Neural cell (in vitro differentiated cells): ENCODE data around the gene KIF13A. TPM values are rescaled to one million over a fixed set of nuclear protein-coding genes. Genes with fewer than 3 reads are reported as not detected.

Experiments used
- H2AFZ ChIP-seq: fragments of 200-600, 300-800 bp; sonication (generic), shearing (Covaris generic); 2 replicates; pipeline ENCODE4 v1.6.0; 2014; ENCODE audit warnings: low read depth, mild to moderate bottlenecking, antibody characterized with exemption, low read length, moderate library complexity
- H3F3A ChIP-seq: fragments of 200-600 bp; shearing (Covaris generic); 2 replicates; pipeline ENCODE4 v1.6.1; 2016; ENCODE audit warnings: mild to moderate bottlenecking, moderate library complexity, mixed read lengths, antibody characterized with exemption, low read length; ENCODE audit not compliant: insufficient read depth, poor library complexity, severe bottlenecking
- H3K27ac ChIP-seq: fragments of 200-600, 300-800 bp; sonication (generic), shearing (Covaris generic); 2 replicates; pipeline ENCODE4 v1.5.1; 2014; ENCODE audit warnings: mild to moderate bottlenecking, low read length, moderate library complexity
- H3K27me3 ChIP-seq: fragments of 300-800, 200-600 bp; sonication (generic), shearing (Covaris generic); 2 replicates; pipeline ENCODE4 v1.6.0; 2014; ENCODE audit warnings: mild to moderate bottlenecking, low read depth, low read length, moderate library complexity; ENCODE audit not compliant: insufficient read depth
- H3K36me3 ChIP-seq: fragments of 300-800, 200-600 bp; sonication (generic), shearing (Covaris generic); 2 replicates; pipeline ENCODE4 v1.5.1; 2014; ENCODE audit warnings: mild to moderate bottlenecking, antibody characterized with exemption, low read length, moderate library complexity; ENCODE audit not compliant: insufficient read depth
- H3K4me2 ChIP-seq: fragments of 300-800, 200-600 bp; sonication (generic), shearing (Covaris generic); 2 replicates; pipeline ENCODE4 v1.6.0; 2014; ENCODE audit warnings: mild to moderate bottlenecking, low read length
- H3K4me3 ChIP-seq: fragments of 300-800, 200-600 bp; sonication (generic), shearing (Covaris generic); 2 replicates; pipeline ENCODE4 v1.5.1; 2014; ENCODE audit warnings: mild to moderate bottlenecking, low read length, moderate library complexity
- H3K79me2 ChIP-seq: fragments of 200-600 bp; shearing (Covaris generic); replicated peaks from 2 replicates; pipeline ENCODE4 v1.6.0; 2014; ENCODE audit warnings: mild to moderate bottlenecking, low read length, moderate library complexity; ENCODE audit not compliant: insufficient read depth
- H3K9ac ChIP-seq: fragments of 300-800, 200-600 bp; sonication (generic), shearing (Covaris generic); 2 replicates; pipeline ENCODE4 v1.6.1; 2016; ENCODE audit warnings: mild to moderate bottlenecking, low read length, mixed read lengths
- H3K9me2 ChIP-seq: fragments of 200-600 bp; shearing (Covaris generic); 2 replicates; pipeline ENCODE4 v1.6.1; 2016; ENCODE audit warnings: mild to moderate bottlenecking, low read length, mixed read lengths; ENCODE audit not compliant: insufficient read depth
- H3K9me3 ChIP-seq: fragments of 200-600, 300-800 bp; sonication (generic), shearing (Covaris generic); 2 replicates; pipeline ENCODE4 v1.6.1; 2016; ENCODE audit warnings: mild to moderate bottlenecking, mixed run types, low read length, moderate library complexity, mixed read lengths
- H4K20me1 ChIP-seq: fragments of 200-600 bp; shearing (Covaris generic); 2 replicates; pipeline ENCODE4 v1.6.1; 2016; ENCODE audit warnings: mild to moderate bottlenecking, mixed run types; ENCODE audit not compliant: insufficient read depth
- CTCF ChIP-seq: fragments of 450-650 bp; IDR thresholded peaks from 2 replicates; pipeline ENCODE4 v1.5.1; 2014; ENCODE audit warnings: antibody characterized with exemption, mild to moderate bottlenecking, moderate library complexity; ENCODE audit not compliant: poor library complexity, severe bottlenecking
- EP300 ChIP-seq: fragments of 450-650 bp; conservative IDR thresholded peaks from 2 replicates; pipeline ENCODE4 v1.6.1; 2014; ENCODE audit warnings: antibody characterized with exemption, mild to moderate bottlenecking, moderate library complexity; ENCODE audit not compliant: poor library complexity, severe bottlenecking
- EZH2 ChIP-seq: fragments of 200-600, 300-800 bp; shearing (Covaris generic), sonication (generic); IDR thresholded peaks from 2 replicates; pipeline ENCODE4 v1.6.1; 2014; ENCODE audit warnings: antibody characterized with exemption, low read length, borderline replicate concordance, mild to moderate bottlenecking; ENCODE audit not compliant: insufficient read depth, poor library complexity, severe bottlenecking
- MXI1 ChIP-seq: fragments of 450-650 bp; conservative IDR thresholded peaks from 2 replicates; pipeline ENCODE4 v1.6.1; 2014; ENCODE audit warnings: antibody characterized with exemption, mild to moderate bottlenecking; ENCODE audit not compliant: poor library complexity, severe bottlenecking
- POLR2AphosphoS5 ChIP-seq: IDR thresholded peaks from 2 replicates; pipeline ENCODE4 v1.6.1; 2012
- RAD21 ChIP-seq: fragments of 450-650 bp; conservative IDR thresholded peaks from 2 replicates; pipeline ENCODE4 v1.6.1; 2014; ENCODE audit warnings: antibody characterized with exemption, mild to moderate bottlenecking, moderate library complexity
- REST ChIP-seq: IDR thresholded peaks from 2 replicates; pipeline ENCODE4 v1.6.1; 2012; ENCODE audit warnings: borderline replicate concordance
- SMC3 ChIP-seq: fragments of 450-650 bp; conservative IDR thresholded peaks from 2 replicates; pipeline ENCODE4 v1.6.1; 2014; ENCODE audit warnings: antibody characterized with exemption, mild to moderate bottlenecking, moderate library complexity; ENCODE audit not compliant: poor library complexity
- TAF1 ChIP-seq: IDR thresholded peaks from 2 replicates; pipeline ENCODE4 v1.6.1; 2012; ENCODE audit warnings: low read depth
- polyA plus RNA-seq: library from polyadenylated mRNA; depleted of rRNA; stranded (reverse); fragments of >200 nt; gene quantifications from 2 replicates; pipeline ENCODE4 v1.2.3, GENCODE V29; 2014

The KIF13A gene
- polyA plus RNA-seq, 1 donor from 2014 or later: 9.4 TPM

- no peak overlapping the region for H2AFZ ChIP-seq
- H3F3A ChIP-seq: no peaks in the 10 kb centered on the region
- H3K4me3 ChIP-seq: no peak overlapping the region
- H3K4me2 ChIP-seq: no peak overlapping the region
- no peaks in the 10 kb centered on the region for H3K79me2 ChIP-seq
- no peaks in the 10 kb centered on the region for H3K9me3 ChIP-seq
- no peaks in the 10 kb centered on the region for H3K9me2 ChIP-seq
- H3K27ac ChIP-seq: no peak overlapping the region
- H3K27me3 ChIP-seq: no peaks in the 10 kb centered on the region
- no peak overlapping the region for H3K9ac ChIP-seq
- TF ChIP-seq REST (no peak), MXI1 (no peak), CTCF (no peak), POLR2AphosphoS5 (no peak), EP300 (no peak), TAF1 (no peak), EZH2 (no peak), RAD21 (no peak), SMC3 (no peak)
- no peaks in the 10 kb centered on the region for H4K20me1 ChIP-seq
- no peaks in the 10 kb centered on the region for H3K36me3 ChIP-seq
These were observed 48.0 kb upstream of the KIF13A start for GRCh38 chr6:18035330-18035854.

- H3K4me3 ChIP-seq: no peak overlapping the region
- no peaks in the 10 kb centered on the region for H3K27me3 ChIP-seq
- no peak overlapping the region for H3K4me2 ChIP-seq
- no peak overlapping the region for H3K9ac ChIP-seq
- no peaks in the 10 kb centered on the region for H3K36me3 ChIP-seq
- no peaks in the 10 kb centered on the region for H3K9me3 ChIP-seq
- H2AFZ ChIP-seq: no peak overlapping the region
- H3F3A ChIP-seq: no peaks in the 10 kb centered on the region
- no peaks in the 10 kb centered on the region for H3K9me2 ChIP-seq
- TF ChIP-seq REST: no peak
- TF ChIP-seq TAF1: no peak
- no peak for TF ChIP-seq MXI1
- TF ChIP-seq CTCF: no peak
- TF ChIP-seq EZH2: no peak
- TF ChIP-seq RAD21: no peak
- TF ChIP-seq EP300: no peak
- no peak for TF ChIP-seq SMC3
- TF ChIP-seq POLR2AphosphoS5: no peak
- H3K79me2 ChIP-seq: no peaks in the 10 kb centered on the region
- H3K27ac ChIP-seq: no peak overlapping the region
- H4K20me1 ChIP-seq: no peaks in the 10 kb centered on the region
These were observed 47.4 kb upstream of the KIF13A start for GRCh38 chr6:18034798-18035202.
